BLaER1 treated with 17β-estradiol and CSF1 and Interleukin-3, amounts not matched to agents 10 nM and 100 nM (cell line): Measurements from ENCODE around the gene MRPL32.

Experiments
- H3K27ac ChIP-seq, 11 experiments: shearing (Covaris generic); formaldehyde crosslinking; 2 replicates each; pipeline ENCODE4 v1.8.1; 2022
- H3K27me3 ChIP-seq, 11 experiments: shearing (Covaris generic); formaldehyde crosslinking; 2 replicates each; pipeline ENCODE4 v1.8.1; 2022
- H3K36me3 ChIP-seq, 11 experiments: shearing (Covaris generic); formaldehyde crosslinking; 2 replicates each; pipeline ENCODE4 v1.8.1; 2022
- H3K4me1 ChIP-seq, 10 experiments: shearing (Covaris generic); formaldehyde crosslinking; 2 replicates each; pipeline ENCODE4 v1.8.1; 2022
- H3K4me2 ChIP-seq, 11 experiments: shearing (Covaris generic); formaldehyde crosslinking; 2 replicates each; pipeline ENCODE4 v1.8.1; 2022
- H3K4me3 ChIP-seq, 10 experiments: shearing (Covaris generic); formaldehyde crosslinking; 2 replicates each; pipeline ENCODE4 v1.8.1; 2022
- H3K9ac ChIP-seq, 11 experiments: shearing (Covaris generic); formaldehyde crosslinking; 2 replicates each; pipeline ENCODE4 v1.8.1; 2022
- H3K9me3 ChIP-seq, 11 experiments: shearing (Covaris generic); formaldehyde crosslinking; replicated peaks in 1 of 11; 2 replicates each; pipeline ENCODE4 v1.8.1; 2022
- H4K20me1 ChIP-seq, 11 experiments: shearing (Covaris generic); formaldehyde crosslinking; 2 replicates each; pipeline ENCODE4 v1.8.1; 2022
- Cebpa-rat ChIP-seq, 11 experiments: shearing (Covaris generic); IDR thresholded peaks; 2 replicates each; pipeline ENCODE4 v1.8.1; 2022

MRPL32 gene

DNA sequence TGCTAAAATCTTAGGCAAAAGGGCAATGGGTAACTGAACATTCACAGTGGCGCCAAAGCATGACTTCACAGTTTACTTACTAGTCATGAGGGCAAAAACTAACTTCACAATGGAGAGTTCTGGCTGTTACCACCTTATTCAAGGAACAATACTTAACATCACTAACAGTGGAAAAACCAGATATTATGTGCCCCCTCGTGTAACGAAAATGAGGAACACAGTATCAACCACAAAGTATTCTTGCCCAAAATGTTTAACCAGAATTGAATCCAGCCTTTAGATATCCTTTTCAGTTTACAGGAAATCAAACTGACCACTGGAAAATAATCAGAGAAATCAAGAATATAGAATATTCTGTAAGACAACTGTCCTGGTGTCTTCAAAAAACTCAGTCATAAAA is 29.8 kb upstream of the MRPL32 start:
- H3K36me3 ChIP-seq: no peaks in the 10 kb centered on the region
- TF ChIP-seq Cebpa-rat (IDR thresholded peaks at IDR 0.05): no peak

DNA sequence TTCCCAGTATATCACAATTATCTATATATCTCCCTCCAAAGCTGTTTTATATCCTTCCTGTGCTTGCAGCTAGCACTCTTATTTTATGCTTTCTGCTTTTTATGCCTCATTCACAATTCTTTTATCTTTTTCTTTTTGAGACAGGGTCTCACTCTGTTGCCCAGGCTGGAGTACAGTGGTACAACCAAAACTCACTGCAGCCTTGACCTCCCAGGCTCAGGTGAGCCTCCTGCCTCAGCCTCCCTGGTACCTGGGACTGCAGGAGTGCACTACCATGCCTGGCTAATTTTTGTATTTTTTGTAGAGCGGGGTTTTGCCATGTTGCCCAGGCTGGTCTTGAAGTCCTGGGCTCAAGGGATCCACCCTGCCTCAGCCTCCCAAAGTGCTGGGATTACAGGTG is 26.0 kb upstream of the MRPL32 start:
- H3K4me1 ChIP-seq: peaks cover 5 to 23% (median 14%) of the 10 kb centered on the region in 10 experiments; a peak in 18 of 20 replicates
- H3K9me3 ChIP-seq: no peaks in the 10 kb centered on the region
- no peaks in the 10 kb centered on the region for H4K20me1 ChIP-seq
- peaks cover 0 to 10% (median 0%) of the 10 kb centered on the region in 11 experiments; a peak in 4 of 22 replicates for H3K36me3 ChIP-seq
- no peak overlapping the region for H3K27ac ChIP-seq
- no peak overlapping the region for H3K4me3 ChIP-seq
- no peaks in the 10 kb centered on the region for H3K27me3 ChIP-seq
- no peak for TF ChIP-seq Cebpa-rat (IDR thresholded peaks at IDR 0.05)
- H3K9ac ChIP-seq: no peak overlapping the region
- no peak overlapping the region for H3K4me2 ChIP-seq

More for the DNA sequence above, 29.8 kb upstream of the MRPL32 start:
- H3K27ac ChIP-seq: no peak overlapping the region
- H3K27me3 ChIP-seq: no peaks in the 10 kb centered on the region
- peaks cover 0 to 9% (median 5%) of the 10 kb centered on the region in 10 experiments; a peak in 6 of 20 replicates for H3K4me1 ChIP-seq
- H3K4me2 ChIP-seq: peak overlapping the region in 3 of 11 experiments; percentile 9 to 12 (median 10); a peak in 1 of 22 replicates
- H3K9me3 ChIP-seq: no peaks in the 10 kb centered on the region
- H4K20me1 ChIP-seq: no peaks in the 10 kb centered on the region
- H3K4me3 ChIP-seq: no peak overlapping the region
- H3K9ac ChIP-seq: no peak overlapping the region

DNA sequence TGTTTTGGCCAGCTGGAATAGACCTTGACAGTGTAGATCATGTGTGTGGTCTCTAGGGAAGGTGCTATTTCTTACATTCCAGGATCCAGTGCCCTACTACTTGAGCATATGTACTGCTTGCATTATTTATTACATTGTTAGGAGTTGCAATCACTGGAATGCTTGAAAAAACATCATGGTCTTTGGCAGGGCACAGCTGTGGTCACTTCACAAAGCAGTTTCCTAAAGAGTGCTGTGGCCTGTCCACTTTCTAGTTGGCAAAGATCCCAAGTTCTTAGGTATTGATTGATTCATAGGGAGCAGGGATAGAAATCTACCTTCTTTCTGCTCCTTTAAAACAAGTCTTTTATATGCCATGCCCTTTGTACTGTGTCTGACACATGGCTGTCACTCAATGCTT is 24.9 kb upstream of the MRPL32 start:
- no peak for TF ChIP-seq Cebpa-rat (IDR thresholded peaks at IDR 0.05)
- H3K4me3 ChIP-seq: no peak overlapping the region
- no peaks in the 10 kb centered on the region for H3K9me3 ChIP-seq
- H3K27ac ChIP-seq: no peak overlapping the region
- peaks cover 0 to 10% (median 0%) of the 10 kb centered on the region in 11 experiments; a peak in 4 of 22 replicates for H3K36me3 ChIP-seq
- no peak overlapping the region for H3K4me2 ChIP-seq
- H3K27me3 ChIP-seq: no peaks in the 10 kb centered on the region
- no peaks in the 10 kb centered on the region for H4K20me1 ChIP-seq
- peaks cover 4 to 22% (median 15%) of the 10 kb centered on the region in 10 experiments; a peak in 19 of 20 replicates for H3K4me1 ChIP-seq
- H3K9ac ChIP-seq: no peak overlapping the region

DNA sequence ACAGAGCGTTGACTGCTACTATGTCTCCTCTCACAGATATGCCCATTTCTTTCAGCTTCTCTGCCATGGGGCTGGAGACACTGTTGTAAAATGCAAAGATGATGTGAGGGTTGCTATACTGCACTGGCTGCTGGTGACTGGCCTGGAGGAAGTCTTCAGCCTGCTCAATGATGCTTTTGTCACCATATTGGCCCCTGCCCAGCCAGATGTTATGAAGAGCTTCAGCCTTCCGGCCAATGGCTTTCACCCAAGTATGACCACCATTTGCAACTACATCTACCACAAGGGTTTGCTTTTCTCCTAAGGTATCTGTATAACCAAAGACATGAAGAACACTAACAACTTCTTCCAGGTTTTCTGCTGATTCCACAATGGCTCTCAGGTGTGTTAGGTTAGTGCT is 21.9 kb upstream of the MRPL32 start:
- no peak overlapping the region; a peak in 1 of 22 replicates for H3K9ac ChIP-seq
- peaks cover 14 to 44% (median 29%) of the 10 kb centered on the region in 10 experiments; a peak in 19 of 20 replicates for H3K4me1 ChIP-seq
- H3K4me2 ChIP-seq: peak overlapping the region; percentile 76 to 93 (median 89); a peak in 21 of 22 replicates
- H4K20me1 ChIP-seq: peaks cover 0 to under 1% (median 0%) of the 10 kb centered on the region in 11 experiments; a peak in 1 of 22 replicates
- H3K9me3 ChIP-seq: no peaks in the 10 kb centered on the region
- H3K36me3 ChIP-seq: peaks cover 0 to 22% (median 12%) of the 10 kb centered on the region in 11 experiments; a peak in 15 of 22 replicates
- TF ChIP-seq Cebpa-rat (IDR thresholded peaks at IDR 0.05): no peak
- H3K27me3 ChIP-seq: no peaks in the 10 kb centered on the region
- no peak overlapping the region for H3K27ac ChIP-seq
- H3K4me3 ChIP-seq: peak overlapping the region in 1 of 10 experiments; percentile 88; a peak in 1 of 20 replicates

DNA sequence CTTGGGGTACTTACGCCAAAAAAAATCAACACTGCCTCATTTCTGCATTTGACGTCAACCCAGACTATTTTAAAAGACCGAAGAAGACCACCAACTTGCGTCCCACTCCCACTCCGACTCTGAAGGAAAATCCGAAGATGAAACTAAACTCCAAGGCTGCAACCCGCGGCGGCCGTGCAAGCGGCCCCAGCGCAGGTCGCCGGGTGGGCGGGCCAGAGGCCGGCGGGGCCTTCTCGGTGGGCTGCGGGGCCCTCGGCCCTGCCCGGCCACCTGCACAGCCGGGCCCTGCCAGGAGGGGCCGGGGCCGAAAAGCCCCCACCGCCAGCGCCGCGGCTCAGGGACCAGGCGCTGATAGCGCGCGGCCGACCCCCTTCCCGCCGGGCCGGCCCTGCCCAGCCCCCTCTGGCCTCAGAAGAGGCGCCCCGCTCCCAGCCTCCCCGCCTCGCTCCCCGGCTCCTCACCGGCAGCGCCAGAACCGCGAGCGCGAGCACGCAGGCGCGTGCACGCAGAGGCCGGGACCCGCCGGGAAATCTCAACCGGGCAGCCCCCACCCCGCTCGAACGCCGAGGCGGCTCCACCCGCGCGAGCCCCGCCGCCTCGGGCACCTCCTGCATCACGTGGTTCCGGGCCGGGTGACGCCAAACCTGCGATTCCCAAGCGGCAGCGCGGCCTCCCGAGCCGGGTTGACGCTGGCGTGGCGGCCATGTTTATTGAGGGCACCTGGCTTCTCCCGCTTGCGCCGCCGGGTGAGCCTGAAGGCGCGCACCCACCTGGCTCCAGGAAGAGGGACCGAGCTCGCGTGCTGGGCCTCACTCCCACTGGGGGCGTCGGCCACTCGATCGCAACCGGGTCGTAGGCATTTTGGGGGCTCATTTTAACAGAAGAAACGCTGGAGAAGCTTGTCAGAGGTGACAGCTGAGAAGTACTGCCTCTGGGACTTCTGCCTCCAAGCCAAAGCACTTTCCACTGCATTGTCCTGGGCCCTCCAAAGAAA is 20.4 kb upstream of the MRPL32 start, which contains the start of gene C7orf25:
Gene C7orf25, minus strand, starts transcription at position 617 of the 994 bp plus-strand sequence. CDS start 1,170 bp downstream, outside the sequence.
- Histone ChIP-seq H3K27me3 (no peaks in the 10 kb centered on the region), H3K4me2 (peak within 1 kb of the TSS; percentile 76 to 93 (median 89)), H3K9me3 (no peaks in the 10 kb centered on the region), H3K4me1 (peaks cover 14 to 53% (median 32%) of the 10 kb centered on the region in 10 experiments; a peak in 19 of 20 replicates), H3K36me3 (peaks cover 11 to 37% (median 27%) of the 10 kb centered on the region in 11 experiments), H3K4me3 (peak within 1 kb of the TSS; percentile 71 to 91 (median 84)), H3K9ac (peak within 1 kb of the TSS; percentile 84 to 91 (median 87)), H3K27ac (peak within 1 kb of the TSS; percentile 70 to 87 (median 84)), H4K20me1 (peaks cover 0 to 5% (median 0%) of the 10 kb centered on the region in 11 experiments; a peak in 1 of 22 replicates)
- no peak for TF ChIP-seq Cebpa-rat (IDR thresholded peaks at IDR 0.05)

DNA sequence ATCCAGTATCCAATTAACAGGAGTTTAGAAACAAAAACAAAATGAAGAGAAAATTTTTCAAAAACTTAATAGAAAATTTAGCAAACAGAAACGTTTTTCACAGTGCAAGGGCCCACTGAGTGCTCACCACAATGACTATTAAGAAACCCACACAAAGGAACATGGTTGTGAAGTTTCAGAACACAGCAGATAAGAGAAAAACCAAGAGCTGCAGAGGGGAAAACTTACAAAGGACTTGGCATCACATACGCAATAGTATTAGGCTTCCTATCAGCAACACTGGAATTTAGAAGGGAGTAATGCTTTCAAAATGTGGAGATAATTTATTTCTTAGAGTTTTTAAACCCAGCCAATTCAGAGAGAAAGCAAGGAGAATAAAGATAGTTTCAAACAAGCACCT is 18.6 kb upstream of the MRPL32 start:
- no peaks in the 10 kb centered on the region for H3K27me3 ChIP-seq
- TF ChIP-seq Cebpa-rat (IDR thresholded peaks at IDR 0.05): no peak
- H3K4me3 ChIP-seq: no peak overlapping the region
- 0 out of 22 replicates have a peak overlapping the region, but pooled peaks of 1 of the 11 experiments have one; percentile 5 for H3K9ac ChIP-seq
- H3K4me2 ChIP-seq: peak overlapping the region in 3 of 11 experiments; percentile 6 to 89 (median 37); a peak in 3 of 22 replicates
- H3K4me1 ChIP-seq: peaks cover 14 to 53% (median 32%) of the 10 kb centered on the region in 10 experiments; a peak in 19 of 20 replicates
- no peaks in the 10 kb centered on the region for H3K9me3 ChIP-seq
- H4K20me1 ChIP-seq: peaks cover 0 to 10% (median 0%) of the 10 kb centered on the region in 11 experiments; a peak in 4 of 22 replicates
- H3K36me3 ChIP-seq: peaks cover 29 to 55% (median 45%) of the 10 kb centered on the region in 11 experiments
- H3K27ac ChIP-seq: peak overlapping the region in 6 of 11 experiments; percentile 20 to 47 (median 29); a peak in 6 of 22 replicates

DNA sequence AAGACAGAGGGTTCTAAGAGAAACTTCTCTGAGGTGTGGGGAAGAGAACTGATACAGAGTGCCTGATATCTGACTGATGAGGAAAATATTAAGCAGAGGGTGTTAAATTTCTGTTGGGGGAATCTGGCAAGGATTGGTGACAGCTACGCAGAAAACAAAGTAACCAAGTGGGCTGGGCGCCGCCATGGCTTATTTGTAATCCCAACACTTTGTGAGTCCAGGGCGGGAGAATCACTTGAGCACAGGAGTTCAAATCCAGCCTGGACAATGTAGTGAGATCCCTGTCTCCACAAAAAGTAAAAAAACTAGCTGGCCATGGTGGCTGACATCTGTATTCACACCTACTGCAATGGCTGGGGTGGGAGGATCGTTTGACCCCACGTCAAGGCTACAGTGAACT is 18.2 kb upstream of the MRPL32 start:
- Histone ChIP-seq H3K27me3 (no peaks in the 10 kb centered on the region), H3K4me2 (peak overlapping the region in 4 of 11 experiments; percentile 6 to 89 (median 35); a peak in 3 of 22 replicates), H3K36me3 (peaks cover 33 to 59% (median 50%) of the 10 kb centered on the region in 11 experiments), H3K27ac (peak overlapping the region in 6 of 11 experiments; percentile 20 to 47 (median 29); a peak in 6 of 22 replicates), H3K4me1 (peaks cover 14 to 53% (median 32%) of the 10 kb centered on the region in 10 experiments; a peak in 19 of 20 replicates), H3K9me3 (no peaks in the 10 kb centered on the region), H3K4me3 (no peak overlapping the region), H4K20me1 (peaks cover 0 to 10% (median 0%) of the 10 kb centered on the region in 11 experiments; a peak in 4 of 22 replicates), H3K9ac (0 out of 22 replicates have a peak overlapping the region, but pooled peaks of 1 of the 11 experiments have one; percentile 5)
- no peak for TF ChIP-seq Cebpa-rat (IDR thresholded peaks at IDR 0.05)

DNA sequence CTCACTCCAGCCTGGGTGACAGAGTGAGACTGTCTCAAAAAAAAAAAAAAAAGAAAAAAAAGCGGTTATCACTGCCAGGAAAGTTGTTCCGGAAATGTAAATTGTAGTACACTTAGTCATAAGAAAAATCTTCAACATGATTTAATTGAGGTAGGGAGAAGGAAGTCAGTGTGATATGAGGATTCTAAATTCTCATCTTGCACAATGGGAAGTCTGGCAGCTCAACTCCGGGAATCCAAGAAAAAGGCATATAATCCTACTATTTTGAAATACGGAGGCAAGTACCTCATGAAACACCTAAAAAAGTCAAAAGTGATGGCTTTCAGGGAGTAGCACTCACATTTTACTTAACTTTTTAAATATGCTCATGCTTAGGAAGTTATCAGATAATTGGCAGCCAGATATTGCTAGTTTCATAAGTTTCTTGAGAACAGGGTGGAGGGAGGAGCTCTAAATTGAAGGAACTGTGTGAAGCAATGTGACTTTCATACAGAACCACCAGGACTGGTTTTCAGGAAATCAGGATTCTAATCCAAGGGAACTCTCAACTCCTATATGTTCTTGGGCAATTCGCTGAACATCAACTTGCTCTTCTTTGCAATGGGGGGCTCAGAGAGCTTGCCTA is 17.6 kb upstream of the MRPL32 start:
- Histone ChIP-seq H3K4me2 (peak overlapping the region in 4 of 11 experiments; percentile 6 to 89 (median 46); a peak in 6 of 22 replicates), H3K4me3 (no peak overlapping the region), H3K27ac (peak overlapping the region in 3 of 11 experiments; percentile 21 to 47 (median 43); a peak in 3 of 22 replicates), H3K36me3 (peaks cover 39 to 63% (median 55%) of the 10 kb centered on the region in 11 experiments), H3K9me3 (no peaks in the 10 kb centered on the region), H3K27me3 (no peaks in the 10 kb centered on the region), H3K9ac (no peak overlapping the region), H3K4me1 (peaks cover 14 to 53% (median 32%) of the 10 kb centered on the region in 10 experiments; a peak in 19 of 20 replicates), H4K20me1 (peaks cover 0 to 10% (median 1%) of the 10 kb centered on the region in 11 experiments; a peak in 4 of 22 replicates)
- TF ChIP-seq Cebpa-rat (IDR thresholded peaks at IDR 0.05): no peak
